ENCODE data around the gene FNDC8. TPM values are rescaled to one million over a fixed set of nuclear protein-coding genes. Genes with fewer than 3 reads are reported as not detected.

Gene FNDC8
- total and polyA plus RNA-seq, 2 of the 8 experiments (the other 6 are each of a cell fraction or from before 2014, with no cell fraction given) = not detected

DNA sequence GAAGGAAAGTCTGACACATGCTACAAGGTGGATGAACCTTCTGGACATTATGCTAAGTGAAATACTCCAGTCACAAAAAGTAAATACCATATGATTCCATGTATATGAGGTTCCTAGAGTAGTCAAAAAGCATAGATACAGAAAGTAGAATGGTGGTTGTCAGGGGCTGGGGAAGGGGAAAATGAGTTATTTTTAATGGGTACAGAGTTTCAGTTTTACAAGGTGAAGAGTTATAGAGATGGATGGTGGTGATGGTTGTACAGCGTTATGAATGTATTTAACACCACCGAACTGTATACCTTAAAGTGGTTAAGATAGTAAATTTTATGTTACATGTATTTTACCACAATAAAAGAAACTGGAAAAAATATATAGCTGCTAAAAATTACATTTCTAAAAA, 19.7 kb upstream of the FNDC8 start:
- POLR2A ChIA-PET (ENCODE audit: partially characterized antibody) = no interaction called here
- Histone ChIP-seq H3K27me3 (replicated peaks in 1 of 4; ENCODE audit: control insufficient read depth in 3 of 4, extremely low read depth in 1 of 4, insufficient read depth in 3 of 4, low read length in 3 of 4) (no peaks in the 10 kb centered on the region), H2BK120ac (replicated peaks; ENCODE audit: low read depth, low read length) (no peak overlapping the region), H3K18ac (ENCODE audit: extremely low read depth, low read length) (no peak overlapping the region), H2BK5ac (ENCODE audit: low read depth, low read length) (no peak overlapping the region), H3K56ac (replicated peaks; ENCODE audit: insufficient read length, low read depth, low read length) (no peak overlapping the region), H2AFZ (ENCODE audit: low read length) (no peak overlapping the region), H3K4ac (replicated peaks; ENCODE audit: insufficient read length, low read depth, low read length) (no peak overlapping the region), H4K8ac (ENCODE audit: extremely low read depth, insufficient read depth, low read length) (no peak overlapping the region), H3K23me2 (ENCODE audit: low read depth, low read length) (no peaks in the 10 kb centered on the region), H4K91ac (replicated peaks; ENCODE audit: insufficient read length, low read length) (no peak overlapping the region), H3K9me3 (ENCODE audit: insufficient read depth in 2 of 2, low read depth in 1 of 2, low read length in 1 of 2) (no peaks in the 10 kb centered on the region), H4K20me1 (replicated peaks in 1 of 2; ENCODE audit: control insufficient read depth in 1 of 2, insufficient read depth in 2 of 2, low read length in 2 of 2) (no peaks in the 10 kb centered on the region), H2BK15ac (ENCODE audit: low read length) (no peak overlapping the region), H3K14ac (ENCODE audit: insufficient read length) (no peak overlapping the region), H3K23ac (ENCODE audit: insufficient read length) (no peak overlapping the region), H2AK5ac (ENCODE audit: low read depth, low read length) (no peak overlapping the region), H3K79me2 (ENCODE audit: control insufficient read depth in 1 of 2, insufficient read depth in 2 of 2, low read length in 2 of 2) (no peaks in the 10 kb centered on the region), H3K36me3 (ENCODE audit: control insufficient read depth in 2 of 4, insufficient read depth in 4 of 4, low read length in 3 of 4) (peaks cover 6 to 9% (median 8%) of the 10 kb centered on the region in 4 experiments; a peak in 5 of 8 replicates), H3K27ac (ENCODE audit: low read depth, low read length) (no peak overlapping the region), H3K4me2 (ENCODE audit: insufficient read depth in 1 of 2, low read depth in 2 of 2, low read length in 2 of 2) (no peak overlapping the region), H3K4me3 (ENCODE audit: extremely low read depth in 1 of 4, insufficient read depth in 2 of 4, low read depth in 3 of 4, low read length in 4 of 4) (no peak overlapping the region), H2BK20ac (ENCODE audit: low read length) (no peak overlapping the region), H3K79me1 (ENCODE audit: low read depth, low read length) (no peaks in the 10 kb centered on the region; the same call in 1 of the 2 replicates), H2BK12ac (ENCODE audit: low read depth, low read length) (no peak overlapping the region), H4K5ac (ENCODE audit: insufficient read length, low read depth, low read length) (no peak overlapping the region), H3K9ac (replicated peaks in 1 of 4; ENCODE audit: extremely low read depth in 1 of 4, low read depth in 3 of 4, low read length in 3 of 4) (no peak overlapping the region), H3K4me1 (replicated peaks in 1 of 4; ENCODE audit: control insufficient read depth in 3 of 4, insufficient read depth in 4 of 4, low read length in 3 of 4) (peaks cover 0 to 2% (median 0%) of the 10 kb centered on the region in 4 experiments; a peak in 1 of 7 replicates)
- 91% methylated on average over 2 of the region's 2 CpGs; no CpG with 5 or more reads in 1 of the 2 experiments for WGBS, 2 experiments (ENCODE audit: extremely low coverage in 1 of 2, insufficient coverage in 1 of 2, insufficient read length in 1 of 2, insufficient replicate concordance in 2 of 2, low coverage in 1 of 2, low lambda C conversion rate in 2 of 2, missing lambda C conversion rate in 1 of 2)
- DNase-seq (ENCODE audit: low read depth in 1 of 2, low spot score in 2 of 2) (no peak), FAIRE-seq (no peak)
- CTCF ChIA-PET (ENCODE audit: partially characterized antibody) = no interaction called here
- TF ChIP-seq CHD2 (IDR thresholded peaks at IDR 0.05; ENCODE audit: low read length) (no peak), SRF (IDR thresholded peaks at IDR 0.05; ENCODE audit: low read depth, low read length) (no peak), TCF12 (IDR thresholded peaks at IDR 0.05; ENCODE audit: low read depth, low read length) (no peak), MAFK (IDR thresholded peaks at IDR 0.05; ENCODE audit: low read depth, low read length) (no peak), EGR1 (IDR thresholded peaks at IDR 0.05; ENCODE audit: borderline replicate concordance, low read depth, low read length) (no peak), ASH2L (IDR thresholded peaks at IDR 0.05; ENCODE audit: low read length) (no peak)
